DMS 273 treated with DMSO at 0.1 percent for 48 hours (cell line): ENCODE measurements around the gene UBXN6.

Experiments used
- DNase-seq: peaks from one replicate; lab custom pipeline; 2025; lab: John Stamatoyannopoulos, UW

Gene UBXN6

DNA sequence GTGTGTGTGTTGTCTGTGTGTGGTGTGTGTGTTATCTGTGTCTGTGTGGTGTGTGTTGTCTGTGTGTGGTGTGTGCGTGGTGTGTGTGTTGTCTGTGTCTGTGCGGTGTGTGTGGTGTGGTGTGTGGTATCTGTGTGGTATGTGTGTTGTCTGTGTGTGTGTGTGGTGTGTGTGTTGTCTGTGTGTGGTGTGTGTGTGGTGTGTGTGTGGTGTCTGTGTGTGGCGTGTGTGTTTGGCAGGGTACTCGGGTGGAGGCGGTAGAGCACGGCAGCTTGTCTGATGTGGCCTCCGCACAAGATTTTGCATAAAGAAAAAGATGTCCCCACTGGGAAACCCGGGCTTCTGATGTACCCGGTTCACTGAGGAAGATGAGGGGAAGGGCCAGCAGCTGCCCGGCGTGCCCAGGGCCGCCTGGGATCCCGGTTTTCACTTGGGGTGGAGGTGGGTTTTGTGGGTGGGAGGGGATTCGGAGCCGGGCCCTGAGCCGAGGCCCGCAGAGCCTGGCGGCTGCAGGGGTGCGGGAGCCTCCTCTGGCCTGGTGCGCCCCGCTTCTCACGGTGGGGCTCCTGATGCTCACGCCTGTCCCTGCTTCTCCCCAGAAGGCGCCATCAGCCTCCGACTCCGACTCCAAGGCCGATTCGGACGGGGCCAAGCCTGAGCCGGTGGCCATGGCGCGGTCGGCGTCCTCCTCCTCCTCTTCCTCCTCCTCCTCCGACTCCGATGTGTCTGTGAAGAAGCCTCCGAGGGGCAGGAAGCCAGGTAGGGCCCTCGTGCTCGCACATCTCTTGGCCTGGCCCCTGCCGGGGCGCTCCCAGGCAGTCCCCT is 35.7 kb upstream of the UBXN6 start:
- DNase-seq: no peak

- no peak for DNase-seq
Measured at GRCh38 chr19:4492337-4493103, 34.9 kb upstream of the UBXN6 start.

DNA sequence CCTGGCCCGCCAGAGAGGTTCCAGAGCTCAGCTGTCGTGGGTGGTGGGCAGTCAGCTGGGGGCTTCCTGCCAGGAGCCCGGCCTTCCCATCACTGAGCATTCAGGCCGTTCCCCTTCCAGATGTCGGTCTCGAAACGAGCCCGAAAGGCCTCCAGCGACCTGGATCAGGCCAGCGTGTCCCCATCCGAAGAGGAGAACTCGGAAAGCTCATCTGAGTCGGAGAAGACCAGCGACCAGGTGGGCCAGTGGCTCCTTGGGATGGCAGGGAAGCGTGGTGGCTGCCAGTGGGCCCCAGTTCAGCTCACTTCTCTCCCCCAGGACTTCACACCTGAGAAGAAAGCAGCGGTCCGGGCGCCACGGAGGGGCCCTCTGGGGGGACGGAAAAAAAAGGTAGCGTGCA is 33.9 kb upstream of the UBXN6 start:
- no peak for DNase-seq

DNA sequence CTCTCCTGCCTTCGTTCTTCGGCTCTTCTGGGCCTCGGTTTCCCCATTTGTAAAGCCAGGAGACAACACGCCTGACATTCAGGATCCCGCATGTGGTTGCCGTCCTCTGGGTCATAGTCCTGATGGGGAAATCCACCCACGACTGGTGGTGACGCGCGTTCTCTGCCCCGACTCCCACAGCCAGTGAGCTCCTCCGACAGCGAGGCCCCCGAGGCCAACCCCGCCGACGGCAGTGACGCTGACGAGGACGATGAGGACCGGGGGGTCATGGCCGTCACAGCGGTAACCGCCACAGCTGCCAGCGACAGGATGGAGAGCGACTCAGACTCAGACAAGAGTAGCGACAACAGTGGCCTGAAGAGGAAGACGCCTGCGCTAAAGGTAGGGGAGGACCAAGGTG is 30.9 kb upstream of the UBXN6 start:
- no peak for DNase-seq

- DNase-seq: no peak
Measured at GRCh38 chr19:4487572-4487971, 30.0 kb upstream of the UBXN6 start.

- DNase-seq: no peak
Measured at GRCh38 chr19:4483385-4483784, 25.8 kb upstream of the UBXN6 start.

DNA sequence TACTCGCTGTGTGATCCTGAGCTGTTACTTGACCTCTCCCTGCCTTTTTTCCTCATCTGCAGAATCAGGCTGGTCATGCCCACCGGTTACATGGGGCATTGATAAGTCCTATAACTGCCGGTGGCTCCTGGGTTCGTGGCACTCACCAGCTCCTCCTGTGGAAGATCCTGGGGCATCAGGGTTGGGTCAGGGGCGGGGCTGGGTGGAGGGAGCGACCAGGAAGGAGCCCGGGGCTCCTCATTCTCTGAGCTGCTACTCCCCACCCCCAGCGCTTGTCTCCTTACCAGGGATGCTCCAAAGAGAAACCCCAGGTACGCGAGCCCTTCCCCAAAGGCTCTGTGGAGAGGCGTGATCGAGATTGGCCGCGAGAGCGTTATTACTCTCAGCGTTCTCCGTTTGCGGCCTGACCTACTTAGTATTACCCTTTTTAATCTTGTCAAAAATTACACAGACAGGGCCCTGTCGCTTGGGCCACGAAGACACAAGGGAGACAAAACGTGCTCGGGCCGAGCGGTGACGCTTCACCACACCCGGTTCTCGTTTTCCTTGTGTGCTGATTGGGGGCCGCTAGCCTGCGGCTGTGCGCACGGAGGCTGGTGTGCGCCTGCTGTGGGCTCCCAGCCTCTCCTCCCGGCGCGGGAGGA is 25.2 kb upstream of the UBXN6 start:
- no peak for DNase-seq

GRCh38 chr19:4477034-4477801 is 19.6 kb upstream of the UBXN6 start:
- no peak for DNase-seq

- DNase-seq: no peak
Measured at GRCh38 chr19:4474514-4475022, 17.0 kb upstream of the UBXN6 start.

- DNase-seq: no peak
Measured at GRCh38 chr19:4473763-4474513, 16.3 kb upstream of the UBXN6 start.

- DNase-seq: no peak
Measured at GRCh38 chr19:4473011-4473762, 15.6 kb upstream of the UBXN6 start.

GRCh38 chr19:4472174-4472974 is 14.8 kb upstream of the UBXN6 start, which contains the start of gene HDGFL2:
TSS of gene HDGFL2 (plus strand) at chr19:4472297. CDS start at chr19:4472351, 54 bp downstream.
- no peak for DNase-seq

DNA sequence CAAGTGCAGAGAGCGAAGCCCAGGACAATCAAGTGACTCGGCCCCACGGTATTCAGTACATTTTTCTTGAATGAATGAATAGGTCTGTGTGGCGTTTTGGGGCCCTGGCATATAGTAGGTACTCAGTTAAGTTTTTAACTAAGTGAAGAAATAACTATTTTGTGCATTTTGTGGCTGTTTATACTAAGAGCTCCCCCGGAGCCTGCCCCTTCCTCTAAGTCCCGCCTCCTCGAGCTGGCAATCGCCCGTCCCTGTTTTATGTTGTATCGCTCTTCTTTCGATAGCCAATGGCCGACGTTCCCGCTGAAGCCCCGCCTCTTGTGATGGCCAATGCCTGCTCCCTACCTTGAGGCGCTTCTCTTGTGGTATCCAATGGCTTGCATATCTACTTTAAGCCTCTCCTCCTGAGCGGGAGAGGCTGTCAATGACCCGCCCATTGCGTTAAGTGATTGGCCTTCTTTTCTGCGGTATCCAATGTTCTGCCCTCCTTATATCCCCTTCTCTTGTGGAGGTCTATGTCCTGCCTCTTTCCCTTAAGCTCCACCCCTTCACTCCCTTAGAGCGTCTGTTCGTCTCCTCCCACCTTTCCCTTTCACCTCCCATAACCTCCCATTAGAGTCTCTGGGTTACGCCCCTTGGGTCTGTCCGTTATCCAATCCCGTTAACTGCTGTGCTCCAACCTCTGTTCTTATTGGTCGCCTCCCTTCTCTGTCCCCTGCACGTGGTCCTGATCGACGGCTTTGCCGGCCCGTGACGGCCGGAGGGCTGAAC is 14.0 kb upstream of the UBXN6 start:
- peak; percentile 100 for DNase-seq

DNA sequence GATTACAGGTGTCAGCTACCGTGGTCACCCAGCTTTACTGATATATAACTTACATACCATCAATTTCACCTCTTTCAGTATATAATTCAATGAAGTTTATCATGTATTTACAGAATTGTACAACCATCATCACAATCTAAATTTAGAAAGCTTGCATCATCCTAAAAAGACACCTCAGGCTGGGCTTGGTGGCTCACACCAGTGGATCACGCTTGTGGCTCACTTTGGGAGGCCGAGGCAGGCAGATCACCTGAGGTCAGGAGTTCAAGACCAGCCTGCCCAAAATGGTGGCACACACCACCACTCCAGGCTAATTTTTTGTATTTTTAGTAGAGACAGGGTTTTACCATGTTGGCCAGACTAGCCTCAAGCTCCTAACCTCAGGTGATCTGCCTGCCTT is 10.2 kb upstream of the UBXN6 start:
- DNase-seq: no peak

GRCh38 chr19:4464815-4465581 is 7.4 kb upstream of the UBXN6 start:
- no peak for DNase-seq

- DNase-seq: peak; percentile 59
Measured at GRCh38 chr19:4456843-4457653, 546 bp downstream of the UBXN6 start.

DNA sequence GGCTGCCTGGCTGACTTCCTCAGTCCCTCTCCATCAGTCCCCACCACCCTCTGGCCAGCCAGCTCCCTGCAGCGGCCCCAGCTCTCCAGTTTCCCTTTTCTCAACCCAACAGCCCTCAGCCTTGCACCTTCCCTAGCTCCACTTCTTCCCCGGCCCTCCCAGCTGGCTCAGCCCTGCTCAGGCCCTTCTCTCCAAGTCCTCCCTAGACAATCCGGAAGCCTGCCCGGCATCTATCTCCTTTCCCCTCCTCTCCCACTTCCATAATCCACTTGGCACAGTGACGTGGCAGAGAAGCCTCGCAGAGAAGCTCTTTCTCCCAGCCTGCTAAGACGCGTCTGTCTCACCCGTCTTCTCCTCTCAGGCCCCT is 1.1 kb downstream of the UBXN6 start:
- peak; percentile 59 for DNase-seq
